ENCODE measurements around the gene GRIA1.

The GRIA1 gene

GRCh38 chr5:153565822-153566221, 75.4 kb downstream of the GRIA1 start:
- TF ChIP-seq EZH2phosphoT487 (IDR thresholded peaks at IDR 0.05; ENCODE audit: low read depth) (no peak), CTCF (IDR thresholded peaks at IDR 0.05; ENCODE audit: low read depth, low read length) (no peak)
- Histone ChIP-seq H4K20me1 (ENCODE audit: insufficient read depth, low read length) (no peaks in the 10 kb centered on the region), H2AFZ (ENCODE audit: low read depth, low read length) (no peak overlapping the region), H3K4me1 (ENCODE audit: low read length) (no peaks in the 10 kb centered on the region), H3K27ac (ENCODE audit: low read length) (no peak overlapping the region), H3K4me2 (ENCODE audit: low read length) (no peak overlapping the region), H3K9me3 (ENCODE audit: insufficient read depth, low read length) (no peaks in the 10 kb centered on the region), H3K4me3 (ENCODE audit: low read length) (no peak overlapping the region), H3K9ac (ENCODE audit: low read length) (no peak overlapping the region), H3K36me3 (replicated peaks; ENCODE audit: low read depth, low read length) (no peaks in the 10 kb centered on the region), H3K79me2 (ENCODE audit: low read length) (no peaks in the 10 kb centered on the region), H3K27me3 (ENCODE audit: low read depth, low read length) (no peaks in the 10 kb centered on the region)

GRCh38 chr5:153569036-153569435, 78.6 kb downstream of the GRIA1 start:
- Histone ChIP-seq H4K20me1 (ENCODE audit: insufficient read depth, low read length) (no peaks in the 10 kb centered on the region), H3K27me3 (ENCODE audit: low read depth, low read length) (no peaks in the 10 kb centered on the region), H3K27ac (ENCODE audit: low read length) (no peak overlapping the region), H3K4me2 (ENCODE audit: low read length) (no peak overlapping the region), H2AFZ (ENCODE audit: low read depth, low read length) (no peak overlapping the region), H3K4me3 (ENCODE audit: low read length) (no peak overlapping the region), H3K4me1 (ENCODE audit: low read length) (no peaks in the 10 kb centered on the region), H3K9me3 (ENCODE audit: insufficient read depth, low read length) (no peaks in the 10 kb centered on the region), H3K36me3 (replicated peaks; ENCODE audit: low read depth, low read length) (no peaks in the 10 kb centered on the region), H3K9ac (ENCODE audit: low read length) (no peak overlapping the region), H3K79me2 (ENCODE audit: low read length) (no peaks in the 10 kb centered on the region)
- no peak for TF ChIP-seq CTCF (IDR thresholded peaks at IDR 0.05; ENCODE audit: low read depth, low read length)
- TF ChIP-seq EZH2phosphoT487 (IDR thresholded peaks at IDR 0.05; ENCODE audit: low read depth): no peak

- Histone ChIP-seq H2AFZ (ENCODE audit: low read depth, low read length) (no peak overlapping the region), H3K79me2 (ENCODE audit: low read length) (no peaks in the 10 kb centered on the region), H3K4me3 (ENCODE audit: low read length) (no peak overlapping the region), H3K36me3 (replicated peaks; ENCODE audit: low read depth, low read length) (no peaks in the 10 kb centered on the region), H3K27ac (ENCODE audit: low read length) (no peak overlapping the region), H3K4me1 (ENCODE audit: low read length) (no peaks in the 10 kb centered on the region), H3K4me2 (ENCODE audit: low read length) (no peak overlapping the region), H4K20me1 (ENCODE audit: insufficient read depth, low read length) (no peaks in the 10 kb centered on the region), H3K9ac (ENCODE audit: low read length) (no peak overlapping the region), H3K27me3 (ENCODE audit: low read depth, low read length) (no peaks in the 10 kb centered on the region), H3K9me3 (ENCODE audit: insufficient read depth, low read length) (no peaks in the 10 kb centered on the region)
- TF ChIP-seq EZH2phosphoT487 (IDR thresholded peaks at IDR 0.05; ENCODE audit: low read depth): no peak
- TF ChIP-seq CTCF (IDR thresholded peaks at IDR 0.05; ENCODE audit: low read depth, low read length): no peak
Observed at GRCh38 chr5:153571162-153571561, 80.7 kb downstream of the GRIA1 start.

- H3K27me3 ChIP-seq (ENCODE audit: low read depth, low read length): no peaks in the 10 kb centered on the region
- H3K9ac ChIP-seq (ENCODE audit: low read length): no peak overlapping the region
- no peaks in the 10 kb centered on the region for H3K9me3 ChIP-seq (ENCODE audit: insufficient read depth, low read length)
- no peak overlapping the region for H3K4me2 ChIP-seq (ENCODE audit: low read length)
- H3K27ac ChIP-seq (ENCODE audit: low read length): no peak overlapping the region
- H3K4me1 ChIP-seq (ENCODE audit: low read length): no peaks in the 10 kb centered on the region
- no peaks in the 10 kb centered on the region for H3K36me3 ChIP-seq (replicated peaks; ENCODE audit: low read depth, low read length)
- no peaks in the 10 kb centered on the region for H4K20me1 ChIP-seq (ENCODE audit: insufficient read depth, low read length)
- H3K4me3 ChIP-seq (ENCODE audit: low read length): no peak overlapping the region
- TF ChIP-seq EZH2phosphoT487 (IDR thresholded peaks at IDR 0.05; ENCODE audit: low read depth) (no peak), CTCF (IDR thresholded peaks at IDR 0.05; ENCODE audit: low read depth, low read length) (no peak)
- no peak overlapping the region for H2AFZ ChIP-seq (ENCODE audit: low read depth, low read length)
- no peaks in the 10 kb centered on the region for H3K79me2 ChIP-seq (ENCODE audit: low read length)
Observed at GRCh38 chr5:153572411-153573145, 82.1 kb downstream of the GRIA1 start.
